Aorta (tissue), 5 donors: ENCODE measurements around the gene TRIM9. TPM values are rescaled to one million over a fixed set of nuclear protein-coding genes. Genes with fewer than 3 reads are reported as not detected.

ENCODE experiments used
- ATAC-seq: fragments of 200-7000 bp; cut with Tn5 transposase; one replicate; pipeline ENCODE4 v1.9.1; 2022; ENCODE audit warnings: moderate library complexity; ENCODE audit not compliant: low FRiP score
- DNase-seq, 2 donors: peaks; one replicate each; pipeline ENCODE4 v3.0.0-alpha.2; 2020
- H3K27ac ChIP-seq, 2 donors: one replicate each; pipeline ENCODE4 v1.5.1; 2013; ENCODE audit warnings: low read length in 2 of 2, mild to moderate bottlenecking in 2 of 2, moderate library complexity in 2 of 2, control low read depth in 1 of 2, inconsistent platforms in 1 of 2, low read depth in 1 of 2
- H3K27me3 ChIP-seq, 2 donors: one replicate each; pipeline ENCODE4 v1.6.1; 2013; ENCODE audit warnings: control low read depth in 1 of 2, low read length in 1 of 2, mild to moderate bottlenecking in 1 of 2, moderate library complexity in 1 of 2; ENCODE audit not compliant: insufficient read depth in 2 of 2, control insufficient read depth in 1 of 2
- H3K36me3 ChIP-seq, 2 donors: one replicate each; pipeline ENCODE4 v1.6.1; 2013; ENCODE audit warnings: control low read depth in 1 of 2, low read length in 1 of 2, mild to moderate bottlenecking in 1 of 2; ENCODE audit not compliant: insufficient read depth in 2 of 2, control insufficient read depth in 1 of 2
- H3K4me1 ChIP-seq, 2 donors: one replicate each; pipeline ENCODE4 v1.6.1; 2013; ENCODE audit warnings: low read length in 2 of 2, control low read depth in 1 of 2, mild to moderate bottlenecking in 1 of 2, moderate library complexity in 1 of 2; ENCODE audit not compliant: insufficient read depth in 2 of 2, control insufficient read depth in 1 of 2
- H3K4me3 ChIP-seq, 2 donors: one replicate each; pipeline ENCODE4 v1.5.1; 2013; ENCODE audit warnings: low read length in 2 of 2, control low read depth in 1 of 2, mild to moderate bottlenecking in 1 of 2
- H3K9me3 ChIP-seq: one replicate; pipeline ENCODE4 v1.6.1; 2013; ENCODE audit warnings: mild to moderate bottlenecking, low read length; ENCODE audit not compliant: control insufficient read depth
- WGBS, 2 donors: extraction: QIAGEN DNeasy Blood & Tissue Kit; methylation state at CpG; one replicate each; pipeline ENCODE4 v1.1.7; 2013; 5-methylcytosine and 5-hydroxymethylcytosine counted together
- intact Hi-C, 2 donors: fragments of 100-400 bp; cut with DNase I; formaldehyde crosslinking; loops; one replicate each; pipeline versions ENCODE4 v1.14.2 to v1.15.0; 2022
- polyA plus RNA-seq, 2 donors: library from polyadenylated mRNA; stranded (reverse); fragments of 200-250 nt; gene quantifications; one replicate each; pipeline ENCODE4 v1.2.3, GENCODE V29; 2013
- total RNA-seq, 2 donors: library from RNA; stranded (reverse); fragmentation: NEBNext Ultra II Directional; extraction: Animal tissue kit (Norgen Biotek cat#: 25700); gene quantifications; one replicate each; pipeline ENCODE4 v1.2.1, GENCODE V29; 2021
- donor health status: healthy with polysubstance abuse.
- donor health status: Bipolar disorder and iron deficiency.
- donor health status: DM: no; HTN: no; CAD: no.
- donor health status: DM: no; HTN: no; CAD: no.
- donor health status: DM: yes; HTN: yes; CAD: no.

TRIM9 gene
- total and polyA plus RNA-seq, 4 donors: 0.23 to 7.9 (median 0.76) TPM

DNA sequence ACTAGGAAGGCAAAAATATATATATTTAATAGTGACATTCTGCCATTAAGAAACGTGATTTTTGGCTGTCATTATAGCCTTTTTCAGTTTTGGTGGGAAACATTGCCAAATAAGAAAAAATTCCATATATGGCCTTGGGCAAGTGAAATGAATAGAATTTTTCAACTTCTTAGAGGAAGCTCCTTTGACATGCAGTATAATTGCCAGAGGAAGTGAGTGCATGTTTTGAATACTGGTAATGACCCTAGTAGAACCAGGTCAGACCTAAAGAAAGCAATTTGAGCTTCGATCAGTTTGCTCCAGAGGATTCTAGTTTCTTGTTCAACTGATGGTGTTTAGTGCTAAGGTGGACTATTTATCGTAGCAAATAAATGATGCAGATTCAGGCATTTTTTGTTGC, 26.2 kb upstream of the TRIM9 start:
- no peak for DNase-seq
- Histone ChIP-seq H3K27ac (no peak overlapping the region), H3K4me1 (no peaks in the 10 kb centered on the region), H3K4me3 (no peak overlapping the region), H3K9me3 (no peaks in the 10 kb centered on the region), H3K36me3 (no peaks in the 10 kb centered on the region), H3K27me3 (no peaks in the 10 kb centered on the region)
- 45 to 49% methylated on average over 3 of the region's 3 CpGs for WGBS, 2 donors
- ATAC-seq: no peak
- intact Hi-C loops: no loop called here

DNA sequence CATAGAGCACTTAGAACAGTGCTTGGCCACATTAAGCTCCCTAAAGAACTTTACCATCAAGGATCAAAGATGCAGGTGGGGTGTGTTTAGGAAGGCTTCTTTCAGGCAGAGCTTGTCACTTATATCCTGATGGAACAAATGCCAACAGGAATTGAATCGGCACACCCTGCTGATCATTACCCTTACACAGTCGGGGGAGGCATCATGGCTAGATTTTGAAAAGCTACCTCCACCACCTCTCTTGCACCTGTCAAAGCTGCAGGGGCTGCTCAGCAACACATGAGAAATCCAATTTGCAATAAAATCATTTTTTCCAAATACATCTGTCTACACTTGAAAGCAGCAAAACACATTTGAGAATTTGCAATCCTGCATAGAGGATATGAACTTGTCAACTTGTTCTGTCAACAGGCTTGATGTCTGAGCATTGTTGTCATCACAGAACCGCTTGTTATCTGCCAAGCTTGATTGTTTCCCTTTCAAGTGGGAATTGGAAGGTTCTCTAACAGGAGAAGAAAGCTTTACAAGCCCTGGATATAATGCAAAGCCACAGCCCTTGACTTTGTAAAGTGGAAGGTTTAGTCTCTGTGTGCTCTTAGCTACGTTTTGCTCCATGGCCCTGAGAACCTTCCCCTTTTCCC, 24.6 kb upstream of the TRIM9 start:
- Histone ChIP-seq H3K36me3 (no peaks in the 10 kb centered on the region), H3K27ac (no peak overlapping the region), H3K27me3 (no peaks in the 10 kb centered on the region), H3K4me3 (no peak overlapping the region), H3K9me3 (no peaks in the 10 kb centered on the region), H3K4me1 (no peaks in the 10 kb centered on the region)
- DNase-seq: no peak
- ATAC-seq: no peak
- intact Hi-C loops: no loop called here
- WGBS, 2 donors: 69 to 78% methylated on average over 4 of the region's 4 CpGs

DNA sequence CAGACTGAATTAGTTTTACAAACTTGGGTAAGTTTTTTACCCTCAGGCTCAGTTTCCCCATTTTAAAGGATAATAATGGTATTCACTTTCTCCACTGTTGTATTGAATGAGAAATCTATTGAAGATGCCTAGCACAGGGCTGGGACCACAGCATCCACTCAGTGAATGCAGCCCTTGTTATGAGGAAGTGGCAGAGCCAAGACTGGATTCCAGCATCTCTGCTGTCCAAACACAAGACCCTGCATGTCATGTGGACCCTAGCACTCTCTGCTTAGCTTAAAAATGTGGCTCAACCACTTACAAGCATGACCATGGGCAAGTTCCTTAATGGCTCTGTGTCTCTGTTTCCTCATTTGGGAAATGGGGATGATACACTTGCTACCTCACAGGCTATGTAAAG, 24.1 kb upstream of the TRIM9 start:
- Histone ChIP-seq H3K4me1 (no peaks in the 10 kb centered on the region), H3K9me3 (no peaks in the 10 kb centered on the region), H3K27ac (no peak overlapping the region), H3K27me3 (no peaks in the 10 kb centered on the region), H3K36me3 (no peaks in the 10 kb centered on the region), H3K4me3 (no peak overlapping the region)
- intact Hi-C loops: no loop called here
- DNase-seq: no peak
- ATAC-seq: no peak

DNA sequence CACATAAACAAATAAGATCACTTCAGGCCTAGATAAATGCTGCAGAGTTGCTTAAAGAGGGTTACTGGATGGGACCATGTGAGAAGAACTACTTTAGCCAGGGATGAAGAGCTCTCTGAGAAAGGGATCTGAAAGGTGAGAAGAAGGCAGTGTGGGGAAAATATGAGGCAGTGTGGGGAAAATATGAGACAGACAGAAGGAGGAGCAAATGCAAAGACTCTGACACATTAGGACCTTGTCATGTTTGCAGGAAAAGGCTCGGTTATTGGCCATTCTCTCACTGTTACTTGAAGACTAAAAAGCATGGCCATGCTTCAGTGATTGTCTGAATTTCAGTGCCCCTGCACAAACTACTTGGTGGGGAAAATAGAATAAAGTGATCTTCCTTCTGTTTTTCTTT, 22.7 kb upstream of the TRIM9 start:
- Histone ChIP-seq H3K4me1 (no peaks in the 10 kb centered on the region), H3K27ac (no peak overlapping the region), H3K4me3 (no peak overlapping the region), H3K9me3 (no peaks in the 10 kb centered on the region), H3K27me3 (no peaks in the 10 kb centered on the region), H3K36me3 (no peaks in the 10 kb centered on the region)
- DNase-seq (no peak), ATAC-seq (no peak)
- intact Hi-C loops: no loop called here
- WGBS, 2 donors: 74 to 75% methylated on average over 1 of the region's 1 CpG

DNA sequence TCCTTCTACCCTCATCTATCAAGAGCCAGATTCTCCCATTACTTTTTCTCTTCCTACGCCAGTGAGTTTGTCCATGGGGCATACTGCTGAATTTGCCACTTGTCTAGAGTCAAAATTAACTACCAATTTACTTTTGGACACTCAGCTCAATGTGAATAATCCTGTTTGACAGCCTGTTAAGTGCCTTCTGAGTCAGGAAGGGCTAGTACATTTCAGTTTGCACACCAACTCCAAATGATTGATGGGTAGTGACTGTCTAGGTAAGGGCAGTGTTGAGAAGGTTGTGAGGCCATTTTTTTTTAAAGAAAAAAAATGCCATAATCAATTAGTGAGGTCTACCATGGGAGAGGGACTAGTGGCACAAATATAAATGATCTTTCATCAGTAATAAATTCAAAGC, 21.8 kb upstream of the TRIM9 start:
- no peak for DNase-seq
- Histone ChIP-seq H3K27me3 (no peaks in the 10 kb centered on the region), H3K4me1 (no peaks in the 10 kb centered on the region), H3K9me3 (no peaks in the 10 kb centered on the region), H3K4me3 (no peak overlapping the region), H3K36me3 (no peaks in the 10 kb centered on the region), H3K27ac (no peak overlapping the region)
- intact Hi-C loops: no loop called here
- no peak for ATAC-seq
- WGBS, 2 donors: 99 to 100% methylated on average over 1 of the region's 1 CpG

DNA sequence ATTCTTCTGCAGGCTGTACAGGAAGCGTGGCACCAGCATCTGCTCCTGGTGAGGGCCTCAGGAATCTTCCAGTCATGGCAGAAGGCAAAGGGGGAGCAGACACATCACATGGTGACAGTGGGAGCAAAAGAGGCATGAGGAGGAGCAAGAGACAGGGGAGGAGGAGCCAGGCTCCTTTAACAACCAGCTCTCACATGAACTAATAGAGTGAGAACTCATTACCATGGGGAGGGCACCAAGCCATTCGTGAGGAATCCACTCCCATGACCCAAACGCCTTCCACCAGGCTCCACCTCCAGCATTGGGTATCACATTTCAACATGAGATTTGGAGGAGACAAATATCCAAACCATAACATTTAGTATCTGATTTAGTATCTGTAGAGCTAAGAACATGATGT, 14.7 kb upstream of the TRIM9 start:
- no peaks in the 10 kb centered on the region for H3K36me3 ChIP-seq
- no peak for DNase-seq
- intact Hi-C loops: no loop called here
- no peak for ATAC-seq
- WGBS, 2 donors: 41 to 46% methylated on average over 3 of the region's 3 CpGs
- no peaks in the 10 kb centered on the region for H3K9me3 ChIP-seq
- no peak overlapping the region for H3K4me3 ChIP-seq
- H3K27me3 ChIP-seq: no peaks in the 10 kb centered on the region
- no peak overlapping the region for H3K27ac ChIP-seq
- H3K4me1 ChIP-seq: no peaks in the 10 kb centered on the region

DNA sequence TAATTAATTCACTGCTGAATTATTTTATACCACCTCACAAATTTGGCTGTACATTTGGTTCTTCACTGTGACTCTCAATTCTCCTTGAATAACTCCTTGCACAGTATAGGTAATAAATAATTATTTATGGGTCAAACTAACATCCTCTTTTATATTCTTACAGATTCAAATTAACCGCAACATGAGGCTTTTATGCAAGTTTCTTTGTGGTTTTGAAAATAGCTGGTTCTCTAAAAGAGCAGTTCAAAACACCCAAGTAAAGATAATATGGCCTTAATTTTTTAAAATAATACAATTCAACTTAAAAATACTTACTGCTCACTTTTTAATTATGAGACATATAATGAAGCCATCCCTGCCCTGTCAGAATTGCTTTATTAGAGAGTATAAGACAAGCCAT, 12.9 kb upstream of the TRIM9 start:
- Histone ChIP-seq H3K27ac (no peak overlapping the region), H3K4me1 (no peaks in the 10 kb centered on the region), H3K4me3 (no peak overlapping the region), H3K9me3 (no peaks in the 10 kb centered on the region), H3K36me3 (no peaks in the 10 kb centered on the region), H3K27me3 (no peaks in the 10 kb centered on the region)
- DNase-seq (no peak), ATAC-seq (no peak)
- intact Hi-C loops: no loop called here
- 90 to 92% methylated on average over 1 of the region's 1 CpG for WGBS, 2 donors

DNA sequence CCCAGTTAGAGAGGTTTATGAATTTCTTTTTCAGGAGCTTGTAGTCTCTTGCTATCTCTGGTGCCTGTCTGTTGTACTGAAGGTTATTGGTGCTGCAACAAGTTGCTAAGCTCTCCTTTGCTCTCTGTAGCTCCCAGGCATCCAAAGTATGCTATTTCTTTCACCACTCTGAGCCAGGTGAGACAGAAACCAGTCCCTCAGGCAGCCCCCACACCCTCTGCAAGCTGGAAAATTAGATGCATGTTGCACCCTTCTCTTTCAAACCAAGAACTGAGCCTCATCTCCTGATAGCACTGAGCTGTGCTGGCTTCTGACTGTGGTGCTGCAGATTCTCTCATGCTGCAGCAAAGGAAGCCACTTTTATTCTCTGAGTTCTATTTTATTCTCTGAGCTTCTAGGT, 9.6 kb upstream of the TRIM9 start:
- no peaks in the 10 kb centered on the region for H3K36me3 ChIP-seq
- H3K4me1 ChIP-seq: no peaks in the 10 kb centered on the region
- ATAC-seq (no peak), DNase-seq (no peak)
- no peaks in the 10 kb centered on the region for H3K27me3 ChIP-seq
- intact Hi-C loops: no loop called here
- H3K9me3 ChIP-seq: peaks cover 1% of the 10 kb centered on the region
- H3K27ac ChIP-seq: no peak overlapping the region
- H3K4me3 ChIP-seq: no peak overlapping the region

DNA sequence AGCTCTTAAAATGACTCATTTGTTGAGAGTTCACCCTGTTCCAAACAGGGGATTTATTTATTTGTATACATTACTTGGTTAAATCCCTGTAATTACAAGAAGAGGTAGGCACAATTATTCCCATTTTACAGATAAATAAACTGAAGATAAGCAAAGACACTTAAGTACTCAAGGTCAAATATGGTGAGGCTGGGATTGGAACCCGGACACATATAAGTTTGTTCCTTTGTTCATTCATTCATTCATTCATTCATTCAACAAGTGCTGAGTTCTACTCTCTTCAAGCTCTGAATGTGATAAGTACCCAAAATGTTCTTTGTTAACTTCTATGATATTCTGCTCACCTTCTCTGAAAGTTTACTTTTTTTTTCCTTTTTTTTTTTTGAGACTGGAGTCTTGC, 2.4 kb upstream of the TRIM9 start:
- no peak for ATAC-seq
- Histone ChIP-seq H3K4me1 (no peaks in the 10 kb centered on the region), H3K27me3 (no peaks in the 10 kb centered on the region), H3K36me3 (no peaks in the 10 kb centered on the region), H3K27ac (no peak overlapping the region), H3K4me3 (no peak overlapping the region), H3K9me3 (peaks cover 1% of the 10 kb centered on the region)
- no peak for DNase-seq
- WGBS, 2 donors: 85 to 95% methylated on average over 1 of the region's 1 CpG
- intact Hi-C loops: loop anchor here in 1 of 2 donors (5.0 kb wide), 1 partner anchor 145 kb away; no protein-coding TSS in a partner anchor
